ENCODE measurements around the gene RTP2.

Gene RTP2

DNA sequence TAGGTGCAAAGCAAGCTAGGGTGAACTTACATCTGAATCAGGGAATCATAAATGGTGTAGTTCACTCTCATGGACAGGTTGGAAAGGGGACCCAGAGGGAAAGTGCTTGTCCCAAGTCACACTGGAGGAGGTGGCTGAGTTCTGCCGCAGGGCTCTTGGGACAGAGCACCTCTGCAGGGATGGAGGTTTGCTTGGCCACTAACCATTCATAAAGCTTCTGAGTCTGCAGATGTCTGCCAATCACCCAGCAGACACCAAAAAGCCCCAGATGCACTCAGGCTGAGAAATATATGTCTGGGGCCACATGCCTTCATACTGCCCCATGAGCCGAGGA, 17.9 kb upstream of the RTP2 start:
- in situ Hi-C loops (cut with HindIII; ENCODE audit: low sequenced_read_pairs): no loop called here

DNA sequence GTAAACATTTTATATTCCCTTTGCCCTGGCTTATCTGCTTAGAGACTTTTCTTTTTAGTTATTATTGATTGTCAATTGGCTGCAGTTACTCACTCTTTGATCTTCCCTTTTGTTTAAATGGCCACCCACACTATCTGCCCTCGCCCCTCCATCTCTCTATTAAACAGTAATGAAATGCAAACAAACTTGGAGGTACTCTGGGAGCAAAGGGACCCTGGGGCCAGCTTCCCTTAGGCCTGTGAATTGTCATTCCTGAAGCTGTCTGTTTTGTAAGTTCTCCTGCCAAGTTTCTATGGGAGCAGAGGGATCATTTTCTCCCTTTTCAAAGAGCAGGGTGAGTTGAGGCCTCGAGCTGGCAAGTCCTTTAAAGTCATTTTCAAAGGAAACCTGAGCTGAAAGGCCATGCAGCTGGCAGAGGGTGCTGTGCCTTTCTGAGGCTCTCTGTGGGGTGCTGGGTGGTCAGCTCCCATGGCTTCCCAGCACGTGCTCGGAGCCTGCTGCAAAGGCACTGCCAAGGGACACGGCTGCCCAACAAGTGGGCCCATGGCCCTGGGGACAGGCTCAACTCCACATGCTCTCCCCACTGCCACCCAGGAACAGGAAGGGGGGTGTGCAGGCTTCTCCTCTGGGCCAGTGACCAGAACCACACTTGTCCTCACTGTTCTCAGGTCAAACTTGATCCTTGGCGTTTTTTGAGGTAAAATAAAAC, 17.4 kb upstream of the RTP2 start:
- in situ Hi-C loops (cut with HindIII; ENCODE audit: low sequenced_read_pairs): no loop called here

DNA sequence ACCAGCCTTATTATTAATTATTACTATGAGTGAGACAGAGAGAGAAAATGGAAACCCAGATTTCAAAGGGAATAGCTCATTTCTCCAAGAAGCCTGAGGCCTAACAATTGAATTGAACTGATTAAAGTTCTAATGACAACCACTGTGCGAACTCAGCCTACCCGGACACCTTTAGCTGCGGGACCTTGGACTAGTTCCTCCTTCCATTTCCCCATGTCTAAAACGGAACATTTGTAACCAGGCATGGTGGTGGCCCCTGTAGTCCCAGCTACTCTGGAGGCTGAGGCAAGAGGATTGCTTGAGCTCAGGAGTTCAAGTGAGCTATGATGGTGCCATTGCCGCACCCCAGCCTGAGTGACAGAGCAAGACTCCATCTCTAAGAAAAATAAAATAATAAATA, 16.4 kb upstream of the RTP2 start:
- in situ Hi-C loops (cut with HindIII; ENCODE audit: low sequenced_read_pairs): no loop called here

DNA sequence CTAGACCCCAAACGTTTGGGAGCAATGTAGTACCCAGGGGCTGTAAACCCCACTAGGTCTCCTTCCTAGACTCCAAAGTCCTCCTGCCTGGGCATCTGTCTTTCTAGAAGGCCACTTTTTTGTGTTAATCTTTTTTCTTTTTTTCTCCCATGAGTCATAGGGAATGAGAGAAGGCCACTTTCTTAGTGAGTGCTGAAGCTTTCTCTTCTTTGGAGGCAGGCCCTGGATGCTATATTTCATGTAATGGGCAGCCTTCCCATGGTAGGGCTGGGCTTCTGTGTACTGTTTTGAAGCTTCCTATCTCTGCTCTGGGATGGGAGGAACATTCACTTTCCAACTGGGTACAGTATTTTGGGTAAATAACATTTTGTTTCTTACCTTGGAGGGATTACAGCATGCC, 15.2 kb upstream of the RTP2 start:
- in situ Hi-C loops (cut with HindIII; ENCODE audit: low sequenced_read_pairs): no loop called here

DNA sequence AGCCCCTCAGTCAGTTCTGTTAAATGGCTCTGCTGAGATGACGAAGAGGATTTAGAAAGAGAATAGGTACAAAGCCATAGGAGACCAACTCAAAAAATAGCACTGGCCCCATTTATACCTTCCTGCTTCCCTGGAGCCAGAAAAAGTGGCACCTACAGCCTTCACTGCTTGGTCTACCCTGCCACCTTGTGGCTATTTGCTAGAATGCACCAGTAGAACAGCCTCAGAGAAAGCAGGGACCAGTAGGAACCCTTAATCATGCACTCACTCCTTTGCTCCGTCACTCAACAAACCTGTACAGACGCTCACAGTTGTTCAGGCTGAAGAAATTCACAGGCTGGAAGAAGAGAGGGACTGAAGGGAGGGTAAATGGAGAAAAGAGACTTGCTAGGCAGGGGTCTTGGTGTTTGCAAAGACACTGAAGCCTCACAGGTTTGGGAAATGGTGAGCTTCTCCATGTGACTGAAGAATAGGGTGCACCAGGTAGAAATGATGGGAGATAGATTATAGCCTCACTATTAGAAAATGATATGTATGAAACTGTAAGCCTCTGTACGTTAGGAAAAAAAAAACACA, 12.1 kb upstream of the RTP2 start:
- in situ Hi-C loops (cut with HindIII; ENCODE audit: low sequenced_read_pairs): no loop called here

DNA sequence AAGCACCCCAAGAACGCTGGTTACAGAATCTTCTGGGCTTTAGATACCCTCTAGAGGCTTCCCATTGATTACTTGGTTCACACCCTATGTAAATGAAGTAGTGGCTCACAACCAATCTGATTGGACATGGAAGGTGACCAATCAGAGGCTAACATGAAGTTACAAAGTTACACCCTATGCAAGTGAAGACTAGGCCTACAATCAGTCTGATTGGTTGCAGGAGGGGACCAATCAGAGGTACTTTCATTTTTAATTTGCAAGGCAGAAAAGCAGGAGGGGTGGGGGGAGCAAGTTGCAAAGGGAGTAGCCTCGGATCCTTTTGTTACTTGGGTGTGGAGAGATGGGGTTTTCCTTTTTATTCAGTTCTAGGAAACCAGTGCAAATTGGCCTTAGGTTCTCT, 11.1 kb upstream of the RTP2 start:
- in situ Hi-C loops (cut with HindIII; ENCODE audit: low sequenced_read_pairs): no loop called here

DNA sequence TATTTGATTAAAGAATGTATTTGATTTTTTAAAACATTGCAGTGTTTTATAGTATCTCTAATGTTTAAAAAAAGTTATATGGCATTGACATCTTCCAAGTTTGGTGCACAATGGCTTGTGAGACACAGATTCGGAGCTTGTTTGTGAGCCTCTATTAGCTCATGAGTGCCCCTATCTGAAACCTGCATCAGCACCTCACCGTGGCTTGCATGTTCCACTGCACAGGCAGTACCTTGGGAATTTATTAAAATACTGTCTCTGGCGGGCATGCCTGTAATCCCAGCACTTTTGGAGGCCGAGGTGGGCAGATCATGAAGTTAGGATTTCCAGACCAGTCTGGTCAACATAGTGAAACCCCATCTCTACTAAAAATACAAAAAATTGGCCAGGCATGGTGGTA, 6.8 kb upstream of the RTP2 start:
- in situ Hi-C loops (cut with HindIII; ENCODE audit: low sequenced_read_pairs): no loop called here

DNA sequence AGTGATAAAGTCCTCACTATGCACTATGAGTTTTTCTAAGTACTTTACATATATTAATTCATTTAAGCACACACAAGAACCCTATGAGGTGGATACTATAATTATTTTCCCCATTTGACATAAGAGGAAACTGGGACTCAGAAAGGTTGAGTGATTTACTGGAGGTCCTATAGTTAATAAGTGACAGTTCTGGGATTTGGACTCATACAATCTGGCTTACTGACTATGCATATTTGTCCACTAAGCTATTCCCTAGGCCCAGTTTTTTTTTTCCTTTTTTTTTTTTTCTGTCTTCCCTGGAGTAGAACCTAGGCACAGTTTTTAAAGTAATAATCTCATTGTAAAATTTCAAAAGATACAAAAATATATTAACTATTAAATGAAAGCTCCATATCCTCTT, 6.3 kb upstream of the RTP2 start:
- in situ Hi-C loops (cut with HindIII; ENCODE audit: low sequenced_read_pairs): no loop called here

DNA sequence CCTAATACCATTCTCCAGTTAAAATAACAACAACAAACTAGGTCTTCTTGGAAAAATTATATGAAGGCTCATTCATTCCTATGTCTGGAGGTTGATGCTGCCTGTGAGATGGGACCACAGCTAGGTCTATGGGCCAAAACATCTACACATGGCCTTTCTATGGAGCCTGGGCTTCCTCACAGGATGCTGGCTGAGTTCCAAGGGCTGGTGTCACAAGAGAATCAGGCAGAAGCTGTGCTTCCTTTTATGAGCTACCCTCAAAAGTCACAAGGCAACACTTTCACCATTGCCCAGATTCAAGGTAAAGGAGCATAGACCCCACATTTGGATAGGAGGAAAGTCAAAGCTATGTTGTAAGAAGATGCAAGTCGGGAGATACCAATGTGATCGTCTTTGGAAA, 4.6 kb upstream of the RTP2 start:
- in situ Hi-C loops (cut with HindIII; ENCODE audit: low sequenced_read_pairs): no loop called here

DNA sequence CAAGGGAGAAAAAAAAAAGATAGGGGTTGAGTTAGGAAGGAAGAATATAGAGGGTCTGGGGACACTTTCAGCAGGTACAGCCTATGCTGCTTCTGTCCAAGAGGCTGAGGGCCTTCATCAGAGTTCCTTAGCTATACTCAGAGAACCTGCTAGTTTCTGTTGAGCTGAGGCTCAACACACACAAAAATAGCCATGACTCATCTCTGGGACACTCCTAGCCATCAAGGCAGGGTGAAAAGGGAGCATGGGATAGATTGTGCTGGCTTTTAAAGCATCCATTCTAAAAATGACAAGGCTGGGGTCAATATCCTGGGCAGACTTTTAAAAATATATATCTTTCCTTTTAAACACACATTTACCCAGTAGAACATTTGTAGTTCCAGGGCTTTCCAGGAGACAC, 2.8 kb upstream of the RTP2 start:
- in situ Hi-C loops (cut with HindIII; ENCODE audit: low sequenced_read_pairs): no loop called here

DNA sequence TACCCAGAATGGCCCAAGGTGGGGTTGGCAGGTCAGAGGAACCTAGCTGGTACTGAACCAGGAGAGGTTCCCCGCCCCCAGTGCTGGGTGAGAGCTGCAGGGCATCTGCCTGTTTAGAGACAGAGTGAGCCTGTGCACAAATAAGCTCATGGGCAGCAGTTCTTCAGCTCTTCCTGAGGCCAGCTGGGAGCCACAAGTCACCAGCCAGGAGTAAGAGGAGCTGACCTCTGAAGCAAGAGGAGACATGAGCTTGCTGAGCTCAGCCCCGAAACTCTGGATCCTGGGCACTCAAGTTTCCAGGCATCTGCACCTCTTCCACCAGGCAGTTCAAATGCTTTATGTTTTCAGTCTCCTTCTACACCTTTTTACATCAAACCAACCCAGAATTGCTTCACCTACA, 2.1 kb downstream of the RTP2 start:
- in situ Hi-C loops (cut with HindIII; ENCODE audit: low sequenced_read_pairs): no loop called here

DNA sequence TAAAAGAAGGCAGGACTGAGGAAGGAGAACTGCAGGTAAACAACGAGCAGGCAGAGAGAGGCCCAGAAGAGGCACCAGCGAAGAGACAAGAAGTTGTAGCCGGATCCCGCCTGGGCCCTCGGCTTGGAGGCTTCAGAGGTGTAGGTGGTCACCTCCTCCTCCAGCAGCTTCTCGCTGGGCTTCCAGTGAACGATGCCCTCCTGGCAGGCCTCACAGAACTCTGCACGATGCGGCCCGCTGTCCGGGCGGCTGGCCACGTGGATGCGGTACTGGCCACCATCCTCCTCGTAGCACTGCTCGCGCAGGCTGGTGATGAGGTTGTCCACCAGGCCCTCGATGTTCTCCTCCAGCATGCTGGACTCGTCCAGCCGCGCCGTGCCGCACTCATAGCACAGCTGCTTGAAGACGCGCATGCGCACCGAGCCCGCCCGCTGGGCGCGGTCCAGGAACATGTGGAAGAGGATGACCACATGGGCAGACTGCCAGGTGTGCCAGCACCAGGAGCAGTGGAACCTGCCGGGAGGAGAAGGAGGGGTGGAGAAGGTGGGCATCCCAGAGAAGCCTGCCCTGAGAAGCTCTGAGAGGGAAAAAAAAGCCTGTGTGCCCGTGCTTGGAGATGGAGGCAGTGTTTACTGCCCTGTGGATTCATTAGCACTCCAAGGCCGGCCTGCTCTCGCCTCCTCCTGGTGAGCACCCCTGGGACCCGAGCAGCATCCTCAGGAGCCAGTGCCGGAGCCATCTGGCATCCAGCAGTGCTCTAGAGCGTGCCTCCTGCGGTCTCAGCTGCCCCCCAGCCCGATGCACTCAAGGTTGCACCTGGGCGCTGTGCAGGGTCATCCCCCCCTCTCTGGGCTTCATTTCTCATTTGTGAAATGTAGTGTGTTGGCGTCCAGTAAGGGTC, 3.6 kb downstream of the RTP2 start:
- in situ Hi-C loops (cut with HindIII; ENCODE audit: low sequenced_read_pairs): no loop called here

DNA sequence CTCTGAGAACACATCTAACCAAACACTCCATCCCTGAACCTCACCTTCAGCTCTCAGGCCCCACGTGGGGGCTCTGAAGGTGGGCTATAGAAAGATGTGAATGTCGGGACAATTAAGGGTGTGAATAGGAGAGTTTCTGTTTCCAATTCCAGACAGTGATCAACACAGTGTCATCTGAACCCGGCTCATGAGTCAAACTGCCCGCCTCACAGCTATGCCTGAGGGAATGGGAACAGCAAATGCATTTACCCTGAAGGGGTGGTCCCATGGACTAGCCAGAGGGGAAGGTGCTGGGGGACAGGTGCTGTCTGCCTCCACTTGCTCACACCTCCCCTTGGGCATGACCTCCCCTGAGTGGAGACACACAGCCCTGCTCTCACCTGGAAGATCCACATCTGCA, 6.3 kb downstream of the RTP2 start:
- in situ Hi-C loops (cut with HindIII; ENCODE audit: low sequenced_read_pairs): no loop called here

DNA sequence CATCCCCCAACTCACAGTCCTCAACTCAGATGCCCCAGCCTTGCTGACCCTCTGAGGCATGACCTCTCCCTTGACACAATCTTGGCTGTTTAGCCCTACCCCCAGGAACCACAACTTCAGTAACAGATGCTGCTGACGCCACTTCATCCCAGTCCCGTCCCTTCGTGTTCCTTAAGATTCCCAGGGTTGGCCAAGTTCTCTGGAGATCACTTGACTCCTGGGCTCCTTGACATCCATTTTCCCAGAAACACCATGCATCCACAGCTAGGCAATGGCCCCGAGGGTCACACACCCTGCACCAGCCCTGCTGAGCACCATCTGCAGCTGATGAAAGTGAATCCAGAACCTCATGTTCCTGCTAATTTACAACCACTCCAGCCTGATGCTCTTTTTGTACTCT, 6.9 kb downstream of the RTP2 start:
- in situ Hi-C loops (cut with HindIII; ENCODE audit: low sequenced_read_pairs): no loop called here

DNA sequence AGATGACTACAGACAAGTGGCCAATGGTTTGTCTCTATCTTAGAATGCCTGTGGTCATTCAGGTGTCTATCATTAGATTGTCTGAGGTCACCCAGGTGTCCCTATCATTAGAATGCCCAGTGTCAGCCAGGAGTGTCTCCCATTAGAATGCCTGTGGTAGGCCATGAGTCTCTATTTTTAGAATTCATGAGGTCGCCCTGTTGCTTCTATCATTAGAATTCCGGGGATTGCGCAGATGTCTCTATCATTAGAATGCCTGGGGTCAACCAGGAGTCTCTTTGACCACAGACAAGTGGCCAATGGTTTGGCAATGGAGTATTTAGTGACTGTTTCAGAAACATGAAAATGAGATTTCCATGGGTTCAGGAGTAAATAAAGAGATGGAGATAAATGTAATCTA, 7.6 kb downstream of the RTP2 start:
- in situ Hi-C loops (cut with HindIII; ENCODE audit: low sequenced_read_pairs): no loop called here

DNA sequence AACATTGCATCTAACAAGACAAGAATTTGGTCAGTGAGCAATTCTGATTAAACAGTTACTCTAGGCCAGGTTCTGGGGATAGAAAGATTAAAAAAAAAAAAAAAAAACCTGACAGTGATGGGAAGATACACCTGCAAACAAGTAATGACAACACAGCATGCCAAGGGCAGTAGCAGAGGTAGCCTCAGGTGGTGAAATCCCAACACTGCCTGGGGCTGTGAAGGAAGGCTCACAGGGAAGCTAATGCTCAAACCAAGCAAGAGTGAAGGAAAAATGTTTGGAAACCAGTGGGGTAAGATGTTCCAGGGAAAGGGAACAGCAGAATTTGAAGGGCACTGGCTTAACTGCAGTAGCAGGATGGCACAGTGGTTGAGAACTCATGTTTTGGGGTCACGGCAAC, 8.9 kb downstream of the RTP2 start:
- in situ Hi-C loops (cut with HindIII; ENCODE audit: low sequenced_read_pairs): no loop called here

DNA sequence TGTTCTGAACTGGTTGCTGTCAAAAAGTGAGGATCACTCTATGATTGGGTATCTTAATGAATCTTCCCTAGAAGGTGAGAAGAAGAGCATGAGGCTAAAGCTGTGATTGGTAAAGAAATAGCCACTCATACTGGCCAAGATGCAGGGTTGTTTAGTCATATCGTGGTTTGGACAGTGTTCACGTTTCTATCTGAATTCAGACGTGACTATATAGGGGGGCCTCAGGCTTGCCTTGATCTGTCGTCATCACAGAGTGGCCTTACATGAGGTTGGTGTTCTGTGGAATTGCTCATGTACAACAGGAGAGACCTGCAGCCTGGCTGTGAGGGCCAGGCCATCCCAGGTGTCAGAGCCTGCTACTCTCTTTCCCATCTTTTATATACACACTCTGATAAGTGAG, 12.4 kb downstream of the RTP2 start:
- in situ Hi-C loops (cut with HindIII; ENCODE audit: low sequenced_read_pairs): no loop called here

DNA sequence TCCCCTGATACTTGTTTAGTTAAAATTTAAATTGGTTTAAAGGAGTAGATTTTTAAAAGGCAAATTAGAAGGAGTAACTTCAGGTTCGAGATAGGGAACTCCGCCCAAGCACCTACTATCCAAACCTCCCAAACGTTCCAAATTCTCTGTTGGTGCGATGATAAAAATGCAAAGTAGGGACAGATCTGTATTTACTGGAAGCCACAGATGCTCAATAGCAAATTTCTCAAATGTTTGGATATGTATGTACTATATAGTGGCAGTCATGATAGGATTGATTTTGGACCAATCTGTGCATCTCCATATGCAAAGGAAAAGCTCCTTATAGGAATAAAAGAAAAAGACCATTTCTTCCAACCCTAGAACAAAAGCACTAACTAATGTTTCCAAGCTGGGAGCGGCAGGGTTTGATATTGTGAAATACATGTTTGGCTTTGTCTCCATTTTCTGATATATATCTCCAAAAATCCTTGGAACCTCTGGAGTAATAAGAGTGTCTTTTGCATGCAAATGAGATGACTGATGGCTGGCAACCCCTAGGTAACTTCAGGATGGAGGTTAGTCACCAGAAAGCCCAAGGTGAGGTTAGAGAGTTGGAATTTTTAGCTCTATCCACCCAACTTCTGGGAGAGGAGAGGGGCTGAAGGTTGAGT, 15.6 kb downstream of the RTP2 start:
- in situ Hi-C loops (cut with HindIII; ENCODE audit: low sequenced_read_pairs): no loop called here

DNA sequence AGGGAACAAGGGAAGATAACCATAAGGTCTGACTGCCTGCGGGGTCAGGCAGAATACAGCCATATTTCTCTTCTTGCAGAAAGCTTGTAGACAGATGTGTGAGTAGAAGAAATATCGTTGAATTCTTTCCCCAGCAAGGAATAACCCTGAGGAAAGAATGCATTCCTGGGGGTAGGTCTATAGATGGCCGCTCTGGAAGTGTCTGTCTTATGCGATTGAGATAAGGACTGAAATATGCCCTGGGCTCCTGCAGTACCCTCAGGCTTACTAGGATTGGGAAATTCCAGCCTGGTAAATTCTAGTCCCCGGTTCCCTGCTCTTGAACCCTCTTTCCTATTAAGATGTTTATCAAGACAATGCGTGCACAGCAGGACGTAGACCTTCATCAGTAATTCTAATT, 16.4 kb downstream of the RTP2 start:
- in situ Hi-C loops (cut with HindIII; ENCODE audit: low sequenced_read_pairs): no loop called here

DNA sequence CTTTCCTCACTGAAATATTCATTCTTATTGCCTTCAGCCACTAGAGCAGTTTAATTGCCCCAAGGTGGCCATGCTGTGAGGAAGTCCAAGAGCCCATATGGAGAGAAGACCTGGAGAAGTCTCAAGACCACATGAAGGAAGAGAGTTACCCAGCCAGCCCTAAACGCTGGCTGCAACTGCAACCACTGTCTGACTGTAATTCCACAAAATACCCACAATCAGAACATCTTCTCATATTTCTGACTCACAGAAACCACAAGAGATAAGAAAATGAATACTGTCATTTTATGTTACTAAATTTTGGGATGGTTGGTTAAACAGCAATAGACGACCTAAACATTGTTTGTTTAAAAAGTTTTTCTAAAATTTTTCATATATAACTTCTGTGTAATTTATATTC, 17.5 kb downstream of the RTP2 start:
- in situ Hi-C loops (cut with HindIII; ENCODE audit: low sequenced_read_pairs): loop anchor here (5.0 kb wide), 1 partner anchor 363 kb away; no protein-coding TSS in a partner anchor

DNA sequence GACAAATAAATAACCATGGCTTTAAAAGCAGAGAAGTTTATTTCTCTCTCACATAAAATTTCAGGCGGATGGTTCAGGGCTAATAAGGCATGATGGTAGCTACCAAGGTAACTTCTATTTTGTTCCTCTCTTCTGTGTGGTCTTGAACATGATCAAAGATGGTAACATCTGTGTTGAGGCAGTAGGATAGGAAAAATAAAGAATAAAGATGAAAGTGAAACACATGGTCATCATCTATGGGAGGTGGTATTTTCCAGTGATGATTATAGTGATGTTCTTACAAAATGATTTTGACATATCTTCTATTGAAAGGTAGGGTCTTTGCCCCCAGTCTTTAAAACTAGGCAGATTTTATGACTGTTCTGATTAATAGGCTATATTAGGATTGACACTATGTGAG, 17.9 kb downstream of the RTP2 start:
- in situ Hi-C loops (cut with HindIII; ENCODE audit: low sequenced_read_pairs): loop anchor here (5.0 kb wide), 1 partner anchor 362 kb away; no protein-coding TSS in a partner anchor

DNA sequence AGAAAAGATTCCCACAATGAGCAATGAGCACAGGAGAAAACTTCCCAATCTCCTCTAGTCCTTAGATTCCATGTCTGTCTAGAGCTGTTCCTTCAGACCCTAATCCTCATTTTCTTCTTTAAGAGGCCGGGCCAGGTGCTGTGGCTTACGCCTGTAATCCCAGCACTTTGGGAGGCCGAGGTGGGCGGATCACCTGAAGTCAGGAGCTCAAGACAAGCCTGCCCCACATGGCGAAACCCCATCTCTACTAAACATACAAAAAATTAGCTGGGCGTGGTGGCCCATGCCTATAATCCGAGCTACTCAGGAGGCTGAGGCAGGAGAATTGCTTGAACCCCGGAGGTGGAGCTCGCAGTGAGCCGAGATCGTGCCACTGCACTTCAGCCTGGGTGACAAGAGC, 20.6 kb downstream of the RTP2 start:
- in situ Hi-C loops (cut with HindIII; ENCODE audit: low sequenced_read_pairs): loop anchor here (5.0 kb wide), 1 partner anchor 359 kb away; no protein-coding TSS in a partner anchor
